OCI-LY7 (cell line): ENCODE data around the gene APOA1. TPM values are rescaled to one million over a fixed set of nuclear protein-coding genes. Genes with fewer than 3 reads are reported as not detected.
"Not testable (repeated sequence)": the region's sequence is repeated elsewhere in the genome, so short reads cannot be mapped to it uniquely, and the experiment has no call there.

Source experiments
- BruUV-seq: library from RNA; stranded (reverse); fragments of 400-500 nt; replicated peaks from 2 replicates; lab custom pipeline; 2021; lab: Mats Ljungman, UMichigan
- CTCF ChIA-PET: fragments of 300-600 bp; sonication (Branson Sonifier 250); formaldehyde crosslinking; loops from one replicate; lab custom pipeline; 2022; ENCODE audit warnings: antibody characterized with exemption; ENCODE audit not compliant: unreplicated experiment; lab: Charles Lee
- POLR2A ChIA-PET: fragments of 300-600 bp; sonication (Branson Sonifier 250); formaldehyde crosslinking; loops from one replicate; lab custom pipeline; 2022; ENCODE audit warnings: antibody characterized with exemption; lab: Charles Lee
- DNase-seq: peaks from one replicate; pipeline ENCODE4 v3.0.0-alpha.2; 2015; ENCODE audit warnings: low spot score
- H2AFZ ChIP-seq: fragments of 200-600 bp; sonication (generic), shearing (Covaris generic); 2 replicates; pipeline ENCODE4 v1.6.1; 2014; ENCODE audit warnings: mild to moderate bottlenecking, antibody characterized with exemption, low read length, moderate library complexity
- H3K27ac ChIP-seq: fragments of 200-600 bp; sonication (generic); 2 replicates; pipeline ENCODE4 v1.5.1; 2014; ENCODE audit warnings: mixed run types, low read depth, mild to moderate bottlenecking, moderate library complexity, low read length, inconsistent platforms; ENCODE audit not compliant: poor library complexity, severe bottlenecking
- H3K36me3 ChIP-seq: fragments of 200-600 bp; sonication (generic); 2 replicates; pipeline ENCODE4 v1.6.1; 2014; ENCODE audit warnings: mild to moderate bottlenecking, antibody characterized with exemption, low read length, moderate library complexity, mixed read lengths; ENCODE audit not compliant: insufficient read depth
- H3K4me1 ChIP-seq: fragments of 200-600 bp; sonication (generic); 2 replicates; pipeline ENCODE4 v1.5.1; 2014; ENCODE audit warnings: mild to moderate bottlenecking, low read length; ENCODE audit not compliant: insufficient read depth, poor library complexity, severe bottlenecking
- H3K4me2 ChIP-seq: fragments of 200-600 bp; sonication (generic); 2 replicates; pipeline ENCODE4 v1.6.1; 2014; ENCODE audit warnings: mild to moderate bottlenecking, low read length
- H3K4me3 ChIP-seq: fragments of 200-600 bp; sonication (generic); 2 replicates; pipeline ENCODE4 v1.5.1; 2014; ENCODE audit warnings: mild to moderate bottlenecking, low read depth, low read length; ENCODE audit not compliant: poor library complexity, severe bottlenecking
- H3K79me2 ChIP-seq: fragments of 200-600 bp; sonication (generic); 2 replicates; pipeline ENCODE4 v1.6.1; 2016; ENCODE audit warnings: low read depth, mild to moderate bottlenecking, low read length, moderate library complexity, mixed read lengths; ENCODE audit not compliant: insufficient read depth
- H3K9me2 ChIP-seq: fragments of 200-600 bp; sonication (generic); 2 replicates; pipeline ENCODE4 v1.6.1; 2016; ENCODE audit warnings: mild to moderate bottlenecking, low read length, mixed read lengths; ENCODE audit not compliant: insufficient read depth
- H3K9me3 ChIP-seq: fragments of 200-600 bp; sonication (generic); 2 replicates; pipeline ENCODE4 v1.6.1; 2014; ENCODE audit warnings: mild to moderate bottlenecking, mixed run types, low read length, mixed read lengths
- H4K20me1 ChIP-seq: fragments of 200-600 bp; sonication (generic); 2 replicates; pipeline ENCODE4 v1.6.1; 2014; ENCODE audit warnings: mild to moderate bottlenecking, antibody characterized with exemption, low read length, moderate library complexity, mixed read lengths; ENCODE audit not compliant: insufficient read depth
- CTCF ChIP-seq: fragments of 200-600 bp; sonication (generic); conservative IDR thresholded peaks from 2 replicates; pipeline ENCODE4 v1.5.1; 2014; ENCODE audit warnings: mild to moderate bottlenecking, antibody characterized with exemption, low read length, moderate library complexity, mixed read lengths
- EZH2phosphoT487 ChIP-seq: fragments of 200-600 bp; sonication (generic); IDR thresholded peaks from 2 replicates; pipeline ENCODE4 v1.6.1; 2018; ENCODE audit warnings: low read depth, borderline replicate concordance, mild to moderate bottlenecking, mixed run types, antibody characterized with exemption, low read length, moderate library complexity, mixed read lengths
- intact Hi-C: fragments of 100-400 bp; cut with micrococcal nuclease; formaldehyde crosslinking; loops from one replicate; pipeline ENCODE4 v1.10.0; 2022; ENCODE audit not compliant: unreplicated experiment
- total RNA-seq, 2 experiments: library from RNA; depleted of rRNA in 1 of 2; stranded (reverse); fragments of >200 nt in 1 of 2; shearing (Covaris generic) in 1 of 2; gene quantifications; 2 replicates each; pipeline ENCODE4 v1.2.3, GENCODE V29; 2014 to 2022

The APOA1 gene
- total RNA-seq, 2 experiments from 2014 or later = 0.22 TPM; not detected in 1

GRCh38 chr11:116835042-116835772, 2.2 kb downstream of the APOA1 start:
- no peaks in the 10 kb centered on the region for H3K9me3 ChIP-seq
- POLR2A ChIA-PET = interaction anchor here (0.6 to 2.6 kb wide), 8 partner anchors 12 to 457 kb away, joined by 3 to 5 read pairs (median 4); partner anchors contain the start of gene APOA4
- peak; percentile 27 for DNase-seq
- no peaks in the 10 kb centered on the region for H4K20me1 ChIP-seq
- CTCF ChIA-PET = interaction anchor here (0.7 to 1.1 kb wide), 5 partner anchors 42 to 269 kb away, joined by 3 to 5 read pairs (median 3); partner anchors contain the start of genes APOA5 and ZPR1
- peak overlapping the region; percentile 59 for H3K4me2 ChIP-seq
- H2AFZ ChIP-seq = peak overlapping the region; percentile 80
- H3K4me3 ChIP-seq = peak overlapping the region; percentile 41
- no peaks in the 10 kb centered on the region for H3K9me2 ChIP-seq
- BruUV-seq = no TSS peak
- no peaks in the 10 kb centered on the region for H3K36me3 ChIP-seq
- peaks cover 13% of the 10 kb centered on the region for H3K4me1 ChIP-seq
- no peaks in the 10 kb centered on the region for H3K79me2 ChIP-seq
- intact Hi-C loops = loop anchor here (5.0 kb wide), 1 partner anchor 43 kb away; the partner anchor contains the start of gene APOA5
- H3K27ac ChIP-seq = no peak overlapping the region
- TF ChIP-seq CTCF = no peak
- TF ChIP-seq EZH2phosphoT487 = no peak

- intact Hi-C loops = loop anchor here (5.0 kb wide), 1 partner anchor 42 kb away; the partner anchor contains the start of gene APOA5
- H2AFZ ChIP-seq, H4K20me1 ChIP-seq, DNase-seq, H3K4me2 ChIP-seq, H3K9me2 ChIP-seq, H3K9me3 ChIP-seq, H3K79me2 ChIP-seq, H3K27ac ChIP-seq, BruUV-seq, H3K4me3 ChIP-seq, H3K36me3 ChIP-seq, CTCF ChIA-PET: not testable (repeated sequence)
- H3K4me1 ChIP-seq = peaks cover 13% of the 10 kb centered on the region
- POLR2A ChIA-PET = interaction anchor here (0.6 kb wide), 1 partner anchor 524 kb away, joined by 3 read pairs; no protein-coding TSS in a partner anchor
Observed at GRCh38 chr11:116834535-116835041, 2.8 kb downstream of the APOA1 start.

GRCh38 chr11:116833816-116834534, 3.4 kb downstream of the APOA1 start:
- H3K9me3 ChIP-seq = no peaks in the 10 kb centered on the region
- ChIA-PET POLR2A (interaction anchor here (0.5 to 0.6 kb wide), 2 partner anchors 405 to 525 kb away, joined by 3 read pairs; no protein-coding TSS in a partner anchor), CTCF (no interaction called here)
- no TSS peak for BruUV-seq
- DNase-seq = no peak
- no peak overlapping the region for H3K27ac ChIP-seq
- no peak overlapping the region for H3K4me3 ChIP-seq
- peaks cover 13% of the 10 kb centered on the region for H3K4me1 ChIP-seq
- H3K4me2 ChIP-seq = no peak overlapping the region
- TF ChIP-seq CTCF (no peak), EZH2phosphoT487 (no peak)
- intact Hi-C loops = no loop called here
- no peaks in the 10 kb centered on the region for H4K20me1 ChIP-seq
- H3K9me2 ChIP-seq = no peaks in the 10 kb centered on the region
- H2AFZ ChIP-seq = no peak overlapping the region
- H3K36me3 ChIP-seq = no peaks in the 10 kb centered on the region
- H3K79me2 ChIP-seq = no peaks in the 10 kb centered on the region
